UCSD-AML1 (cell line): ENCODE data around the gene UTY.

Experiments
- DNase-seq: peaks from one replicate; lab custom pipeline; 2025; ENCODE audit not compliant: unreplicated experiment; lab: John Stamatoyannopoulos, UW

Gene UTY

GRCh38 chrY:13416869-13417661 is 62.8 kb downstream of the UTY start:
- no peak for DNase-seq

- DNase-seq = no peak
Measured at GRCh38 chrY:13415556-13415955, 64.3 kb downstream of the UTY start.

DNA sequence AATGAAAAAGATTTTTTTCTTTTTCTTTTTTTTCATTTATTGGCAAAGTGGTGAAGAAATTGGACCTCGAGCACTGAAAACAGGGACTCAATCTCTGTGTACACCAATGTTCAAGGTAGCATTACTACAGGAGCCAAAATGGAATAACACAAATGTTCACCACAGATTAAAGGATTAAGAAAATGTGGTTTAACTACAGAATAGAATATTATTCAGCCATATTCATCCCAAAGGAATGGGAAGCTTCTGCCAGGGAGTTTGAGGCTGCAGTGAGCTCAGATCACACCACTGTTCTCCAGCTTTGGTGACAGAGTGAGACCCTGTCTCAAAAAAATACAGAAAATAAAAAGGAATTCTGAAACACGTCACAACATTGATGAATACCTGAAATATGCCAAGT is 81.0 kb downstream of the UTY start:
- DNase-seq = no peak

DNA sequence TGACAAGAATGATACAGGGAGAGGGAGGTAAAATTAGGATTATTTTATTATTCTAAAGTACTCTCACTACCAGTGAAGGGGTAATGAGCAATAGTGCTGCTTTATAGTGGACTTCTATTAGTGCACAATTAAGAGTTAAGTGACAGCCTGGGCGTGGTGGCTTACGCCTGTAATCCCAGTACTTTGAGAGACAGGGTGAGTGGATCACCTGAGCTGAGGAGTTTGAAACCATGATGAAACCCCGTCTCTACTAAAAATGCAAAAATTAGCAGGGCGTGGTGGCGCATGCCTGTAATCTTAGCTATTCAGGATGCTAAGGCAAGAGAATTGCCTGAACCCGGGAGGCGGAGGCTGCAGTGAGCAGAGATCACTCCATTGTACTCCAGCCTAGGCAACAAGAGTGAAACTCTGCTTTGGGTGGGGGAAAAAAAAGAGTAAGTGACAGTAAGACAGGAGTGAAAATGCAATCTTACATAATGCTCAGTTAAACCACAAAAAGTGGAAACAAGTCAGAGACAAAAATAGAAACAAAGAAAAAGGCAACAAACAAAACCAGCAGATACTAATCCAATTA is 98.6 kb downstream of the UTY start:
- DNase-seq = no peak

GRCh38 chrY:13370868-13371800 is 108.7 kb downstream of the UTY start:
- DNase-seq = no peak

DNA sequence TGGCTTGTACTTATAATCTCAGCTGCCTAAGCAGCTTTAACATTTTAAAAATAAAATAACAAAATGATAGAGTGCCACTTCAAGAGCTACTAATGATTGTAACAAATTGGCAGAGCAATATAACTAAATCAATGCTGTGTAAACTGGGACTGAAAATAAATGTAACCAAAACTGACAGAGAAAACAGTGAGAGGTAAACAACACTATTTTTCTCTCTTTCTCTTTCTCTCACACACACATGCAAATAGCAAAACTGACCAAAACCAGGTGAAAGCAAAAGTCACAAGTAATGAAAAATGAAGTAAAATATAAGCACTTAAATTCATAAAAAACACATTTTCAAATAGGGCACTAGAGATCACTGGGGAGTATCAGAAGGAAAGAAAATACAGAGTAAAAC is 109.6 kb downstream of the UTY start:
- no peak for DNase-seq

GRCh38 chrY:13368513-13368845 is 111.4 kb downstream of the UTY start:
- DNase-seq = no peak

GRCh38 chrY:13363641-13364040 is 116.2 kb downstream of the UTY start:
- no peak for DNase-seq

DNA sequence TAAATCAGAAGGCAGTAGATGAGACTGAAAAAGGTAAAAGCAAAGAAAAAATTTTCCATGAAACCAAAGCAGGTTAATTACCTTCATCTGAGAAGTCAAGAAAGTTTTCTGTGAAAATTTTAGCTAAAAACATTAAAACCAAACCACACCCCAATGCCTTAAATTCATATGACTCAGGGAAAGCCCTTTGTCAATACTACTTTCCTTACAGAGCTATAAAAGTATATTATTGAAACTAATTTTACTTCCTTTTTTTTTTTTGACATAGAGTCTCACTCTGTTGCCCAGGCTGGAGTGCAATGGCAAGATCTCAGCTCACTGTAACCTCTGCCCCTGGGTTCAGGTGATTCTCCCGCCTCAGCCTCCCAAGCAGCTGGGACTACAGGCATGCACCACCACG is 117.2 kb downstream of the UTY start:
- no peak for DNase-seq

DNA sequence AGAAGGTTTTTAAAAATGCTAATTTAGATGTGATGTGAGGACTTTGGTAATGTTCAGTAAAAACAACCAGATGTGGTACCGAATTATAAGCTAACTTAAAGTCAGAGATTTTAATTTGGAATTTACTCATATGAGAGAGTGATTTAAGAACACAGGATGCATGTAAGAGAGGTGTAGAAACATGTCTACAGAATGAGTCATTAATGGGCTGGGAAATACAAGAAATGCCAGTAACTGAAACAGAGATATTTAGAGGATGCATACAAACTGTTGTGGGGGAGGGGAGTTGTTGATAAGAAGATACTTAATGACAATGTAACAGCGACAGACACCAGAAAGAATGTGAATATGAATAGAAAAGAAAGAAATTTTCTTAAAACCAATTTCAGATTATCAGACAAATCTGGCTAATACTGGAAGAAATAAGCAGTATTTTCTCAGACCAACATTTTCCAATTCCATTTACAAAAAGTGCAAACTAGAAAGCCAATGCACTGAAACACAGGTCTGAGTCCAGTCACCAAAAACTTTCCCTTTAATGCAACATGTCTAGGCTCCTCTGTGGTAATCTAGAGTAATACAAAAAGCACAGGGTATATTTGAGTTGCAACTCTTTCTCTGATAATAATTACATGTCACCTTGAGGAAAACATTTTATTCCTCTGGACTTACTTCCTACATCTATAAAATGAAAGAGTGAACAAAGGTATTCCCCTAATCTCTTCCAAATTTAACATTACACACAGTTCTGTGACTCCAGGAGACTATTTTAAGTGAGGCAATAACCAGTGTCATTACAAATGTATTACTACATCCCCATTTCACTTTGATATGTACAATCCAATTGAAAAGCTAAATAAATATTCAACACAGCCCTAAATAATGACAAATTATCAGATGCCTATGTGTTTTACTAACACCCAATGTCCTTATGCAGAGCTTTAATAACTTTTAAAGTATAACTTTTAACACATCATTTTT is 117.9 kb downstream of the UTY start:
- no peak for DNase-seq

DNA sequence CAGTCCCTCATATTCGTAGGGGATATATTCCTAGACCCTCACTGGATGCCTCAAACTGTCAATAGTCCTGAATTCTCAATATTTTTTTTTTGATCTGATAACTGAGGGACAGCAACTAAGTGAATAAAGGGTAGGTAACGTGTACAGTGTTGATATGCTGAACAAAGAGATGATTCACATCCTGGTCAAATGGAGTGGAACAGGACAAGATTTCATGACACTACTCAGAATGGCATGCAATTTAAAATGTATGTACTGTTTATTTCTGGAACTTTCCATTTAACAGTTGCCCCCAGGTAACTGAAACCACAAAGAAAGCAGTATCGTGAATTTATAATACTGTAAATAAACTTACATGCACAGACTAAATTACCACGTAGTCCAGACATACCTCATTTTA is 128.4 kb downstream of the UTY start:
- no peak for DNase-seq

DNA sequence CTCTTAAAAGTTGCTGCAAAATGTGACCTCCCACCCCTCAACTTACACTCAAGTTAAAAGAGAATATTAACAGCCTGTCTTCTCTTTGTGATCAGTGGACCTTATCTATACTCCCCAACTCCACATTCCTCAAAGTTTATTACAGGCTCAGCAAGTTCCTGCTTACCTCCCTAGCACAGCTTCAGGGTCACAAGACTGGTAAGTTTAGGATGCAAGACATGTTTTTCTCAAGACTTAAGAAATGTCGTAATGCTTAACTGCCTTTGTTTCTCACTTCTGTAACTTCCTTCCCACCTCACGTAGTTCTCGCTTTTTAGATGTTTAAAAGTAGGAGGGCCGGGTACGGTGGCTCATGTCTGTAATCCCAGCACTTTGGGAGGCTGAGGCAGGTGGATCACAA is 132.7 kb downstream of the UTY start:
- no peak for DNase-seq

DNA sequence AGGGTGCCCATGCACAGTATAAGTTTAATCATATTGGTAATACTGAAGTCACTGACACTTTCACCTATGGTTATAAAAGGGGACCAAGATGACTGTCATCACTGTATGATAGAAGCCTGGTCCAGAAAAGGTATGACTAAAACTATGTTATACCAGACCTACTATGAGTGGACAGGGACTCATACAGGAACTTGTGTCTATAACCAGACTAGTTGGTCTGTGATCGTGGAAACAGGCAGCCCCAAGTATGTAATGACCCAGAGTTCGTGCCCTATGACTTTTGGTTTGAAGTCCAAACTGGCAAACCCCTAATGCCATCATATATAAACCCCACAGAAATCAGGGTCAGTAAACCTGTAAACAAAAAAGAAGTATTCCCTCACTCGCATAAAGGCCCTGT is 134.3 kb downstream of the UTY start:
- no peak for DNase-seq

GRCh38 chrY:13343307-13343946 is 136.4 kb downstream of the UTY start:
- no peak for DNase-seq

DNA sequence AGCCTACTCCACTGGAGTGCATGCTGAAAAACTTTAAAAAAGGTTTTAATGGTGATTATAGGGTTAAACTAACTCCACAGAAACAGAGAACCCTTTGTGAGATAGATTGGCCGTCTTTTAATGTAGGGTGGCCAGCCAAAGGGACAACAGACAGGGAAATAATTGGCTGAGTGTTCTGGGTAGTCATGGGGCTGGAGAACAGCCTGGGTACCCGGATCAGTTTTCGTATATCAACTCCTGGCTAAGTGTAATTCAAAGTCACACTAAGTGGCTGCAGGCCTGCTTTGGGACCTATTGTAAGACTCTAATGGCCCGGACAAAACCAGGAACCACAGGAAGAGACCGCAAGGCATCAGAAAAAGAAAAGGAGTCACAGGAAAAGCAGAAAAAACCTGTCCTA is 139.9 kb downstream of the UTY start:
- no peak for DNase-seq

GRCh38 chrY:13339381-13339780 is 140.5 kb downstream of the UTY start:
- DNase-seq = no peak

DNA sequence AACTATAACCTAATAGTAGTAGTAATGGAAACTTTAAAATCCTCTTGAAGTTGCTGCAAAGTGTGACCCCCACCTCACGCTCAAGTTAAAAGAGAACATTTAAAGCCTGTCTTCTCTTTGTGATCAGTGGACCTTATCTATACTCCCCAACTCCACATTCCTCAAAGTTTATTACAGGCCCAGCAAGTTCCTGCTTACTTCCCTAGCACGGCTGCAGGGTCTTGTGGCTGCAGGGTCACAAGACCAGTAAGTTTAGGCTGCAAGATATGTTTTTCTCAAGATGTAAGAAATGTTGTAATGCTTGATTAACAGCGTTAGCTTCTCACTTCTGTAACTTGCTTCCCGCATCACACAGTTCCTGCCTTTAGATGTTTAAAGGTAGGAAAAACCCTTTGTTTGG is 141.1 kb downstream of the UTY start:
- no peak for DNase-seq

DNA sequence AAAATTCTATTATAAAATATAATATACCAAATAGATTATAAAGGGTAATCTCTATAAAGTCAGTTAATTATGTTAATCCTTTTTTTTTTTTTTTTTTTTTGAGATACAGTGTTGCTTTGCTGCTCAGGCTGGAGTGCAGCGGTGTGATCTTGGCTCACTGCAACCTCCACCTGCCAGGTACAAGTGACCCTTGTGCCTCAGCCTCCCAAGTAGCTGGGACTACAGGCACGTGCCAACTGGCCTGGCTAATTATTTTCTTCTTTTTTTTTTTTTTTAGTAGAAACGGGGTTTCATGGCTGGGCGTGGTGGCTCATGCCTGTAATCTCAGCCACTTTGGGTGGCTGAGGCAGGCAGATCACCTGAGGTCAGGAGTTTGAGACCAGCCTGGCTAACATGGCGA is 141.9 kb downstream of the UTY start:
- no peak for DNase-seq

DNA sequence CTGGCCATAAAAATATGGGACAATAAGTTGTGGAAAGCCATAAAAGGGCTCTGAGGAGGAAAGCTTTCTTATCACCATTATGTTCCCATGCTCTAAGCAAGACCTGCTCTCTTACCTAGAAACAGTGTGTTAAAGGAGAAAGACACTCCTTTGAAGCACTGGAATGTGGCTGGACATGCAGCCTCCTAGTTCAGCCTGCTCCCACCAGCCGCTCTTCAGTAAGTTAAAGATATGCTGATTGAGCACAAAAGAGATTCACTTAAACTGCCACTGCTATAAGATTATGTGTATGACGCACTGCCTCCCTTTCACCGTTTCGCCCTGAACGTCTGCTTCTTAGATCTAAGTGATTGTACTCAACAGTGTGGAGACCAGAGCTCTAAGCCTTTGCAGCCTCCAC is 146.0 kb downstream of the UTY start:
- DNase-seq = no peak

GRCh38 chrY:13330651-13331050 is 149.2 kb downstream of the UTY start:
- no peak for DNase-seq
